Epithelial cell of esophagus (primary cell): ENCODE results near the gene ATCAY.
"Not testable (repeated sequence)": the region's sequence is repeated elsewhere in the genome, so short reads cannot be mapped to it uniquely, and the experiment has no call there.

Source experiments
- DNase-seq: peaks from one replicate; pipeline ENCODE4 v3.0.0; 2010; ENCODE audit warnings: low read depth
- H3K4me3 ChIP-seq: 2 replicates; pipeline ENCODE4 v1.5.1; 2011; ENCODE audit warnings: mild to moderate bottlenecking, low read length, control low read depth
- TF ChIP-seq, protein P1 (sequence below): IDR thresholded peaks from 2 replicates; pipeline ENCODE4 v1.5.1; 2011; ENCODE audit warnings: low read depth, mild to moderate bottlenecking, low read length, control low read depth, inconsistent platforms; ENCODE audit not compliant: insufficient read depth; ENCODE audit errors: missing control alignments

The ATCAY gene

GRCh38 chr19:3949294-3949693 lies 68.8 kb downstream of the ATCAY start:
- DNase-seq, result no peak
- no peak overlapping the region for H3K4me3 ChIP-seq
- TF ChIP-seq, protein P1, sequence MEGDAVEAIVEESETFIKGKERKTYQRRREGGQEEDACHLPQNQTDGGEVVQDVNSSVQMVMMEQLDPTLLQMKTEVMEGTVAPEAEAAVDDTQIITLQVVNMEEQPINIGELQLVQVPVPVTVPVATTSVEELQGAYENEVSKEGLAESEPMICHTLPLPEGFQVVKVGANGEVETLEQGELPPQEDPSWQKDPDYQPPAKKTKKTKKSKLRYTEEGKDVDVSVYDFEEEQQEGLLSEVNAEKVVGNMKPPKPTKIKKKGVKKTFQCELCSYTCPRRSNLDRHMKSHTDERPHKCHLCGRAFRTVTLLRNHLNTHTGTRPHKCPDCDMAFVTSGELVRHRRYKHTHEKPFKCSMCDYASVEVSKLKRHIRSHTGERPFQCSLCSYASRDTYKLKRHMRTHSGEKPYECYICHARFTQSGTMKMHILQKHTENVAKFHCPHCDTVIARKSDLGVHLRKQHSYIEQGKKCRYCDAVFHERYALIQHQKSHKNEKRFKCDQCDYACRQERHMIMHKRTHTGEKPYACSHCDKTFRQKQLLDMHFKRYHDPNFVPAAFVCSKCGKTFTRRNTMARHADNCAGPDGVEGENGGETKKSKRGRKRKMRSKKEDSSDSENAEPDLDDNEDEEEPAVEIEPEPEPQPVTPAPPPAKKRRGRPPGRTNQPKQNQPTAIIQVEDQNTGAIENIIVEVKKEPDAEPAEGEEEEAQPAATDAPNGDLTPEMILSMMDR, result no peak

- TF ChIP-seq, protein P1, result no peak
- H3K4me3 ChIP-seq, result no peak overlapping the region
- DNase-seq, result no peak
Observed at GRCh38 chr19:3949997-3950859, 69.7 kb downstream of the ATCAY start.

DNA sequence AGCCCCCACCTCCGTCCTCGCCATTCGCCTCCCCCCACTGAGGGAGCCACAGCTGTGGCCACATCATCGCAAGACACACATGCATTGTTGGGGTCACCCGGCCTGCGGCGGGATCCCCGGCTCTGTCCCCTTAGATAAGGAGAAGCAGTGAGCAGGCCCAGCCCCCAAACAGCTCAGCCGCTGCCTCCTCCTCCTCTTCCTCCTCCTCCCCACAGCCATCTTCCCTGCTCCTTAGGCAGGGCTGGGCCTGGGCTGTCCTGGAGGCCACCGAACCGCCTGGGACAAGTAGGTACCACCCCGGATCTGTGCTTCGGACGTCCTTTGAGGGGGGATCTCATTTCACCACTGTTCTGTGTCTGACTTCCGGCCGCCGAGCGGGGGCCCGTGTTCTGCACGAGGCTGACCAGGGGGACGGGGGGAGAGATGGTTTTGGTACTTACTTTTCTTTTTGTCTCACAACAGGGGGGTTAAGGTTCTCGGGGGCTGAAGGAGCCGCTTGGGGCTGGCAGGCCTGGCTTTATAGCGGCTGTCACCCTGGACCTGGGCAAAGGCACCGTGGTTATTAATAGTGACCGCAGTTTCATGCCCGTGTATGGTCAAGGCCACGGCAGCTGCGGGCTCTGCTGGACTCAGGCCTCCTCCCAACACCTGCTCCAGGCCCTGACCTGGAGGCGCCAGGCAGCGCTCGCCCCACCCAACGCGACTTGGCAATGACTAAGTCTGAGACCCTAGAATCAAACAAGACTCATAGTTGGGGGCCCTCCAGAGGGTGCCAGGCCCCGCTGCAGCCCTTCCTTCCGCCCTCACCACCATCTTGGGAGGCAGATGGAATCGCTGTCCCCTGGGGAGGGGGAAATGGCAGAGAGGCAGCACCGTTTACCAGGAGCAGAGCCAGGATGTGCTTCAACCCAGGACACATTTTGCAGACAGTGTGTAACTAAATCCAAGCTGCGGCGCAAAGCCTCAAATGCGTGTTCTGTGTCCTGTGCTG lies 70.7 kb downstream of the ATCAY start:
- no peak for DNase-seq
- no peak overlapping the region for H3K4me3 ChIP-seq
- TF ChIP-seq, protein P1, result no peak

DNA sequence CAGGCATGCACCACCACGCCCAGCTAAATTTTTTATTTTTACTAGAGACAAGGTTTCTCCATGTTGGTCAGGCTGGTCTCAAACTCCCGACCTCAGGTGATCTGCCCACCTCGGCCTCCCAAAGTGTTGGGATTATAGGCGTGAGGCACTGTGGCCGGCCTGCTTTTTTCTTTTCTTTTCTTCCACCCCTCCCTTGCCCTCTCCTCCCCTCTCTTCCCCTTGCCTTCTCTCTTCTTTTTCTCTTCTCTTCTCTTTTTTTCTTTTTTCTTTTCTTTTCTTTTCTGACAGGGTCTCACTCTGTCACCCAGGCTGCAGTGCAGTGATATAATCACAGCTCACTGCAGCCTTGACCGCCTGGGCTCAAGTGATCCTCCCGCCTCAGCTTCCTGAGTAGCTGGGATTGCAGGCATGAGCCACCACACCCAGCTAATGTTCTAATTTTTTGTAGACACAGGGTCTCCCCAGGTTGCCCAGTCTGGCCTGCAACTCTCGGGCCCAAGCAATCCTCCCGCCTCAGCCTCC lies 72.3 kb downstream of the ATCAY start:
- H3K4me3 ChIP-seq, DNase-seq: not testable (repeated sequence)

- H3K4me3 ChIP-seq, result no peak overlapping the region
- DNase-seq, result no peak
- TF ChIP-seq, protein P1, result no peak
Observed at GRCh38 chr19:3954107-3954506, 73.6 kb downstream of the ATCAY start.

DNA sequence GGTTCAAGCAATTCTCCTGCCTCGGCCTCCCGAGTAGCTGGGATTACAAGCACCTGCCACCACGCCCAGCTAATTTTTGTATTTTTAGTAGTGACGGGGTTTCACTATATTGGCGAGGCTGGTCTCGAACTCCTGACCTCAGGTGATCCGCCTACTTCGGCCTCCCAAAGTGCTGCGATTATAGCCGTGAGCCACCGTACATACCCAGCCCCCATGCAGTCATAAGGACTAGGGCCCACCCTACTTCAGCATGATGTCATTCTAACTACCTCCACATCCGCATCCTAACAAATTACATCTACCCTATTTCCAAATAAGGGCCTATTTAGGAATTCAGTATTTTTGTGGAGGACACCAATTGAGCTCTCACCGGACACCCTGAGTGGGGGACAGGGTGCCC lies 74.8 kb downstream of the ATCAY start:
- DNase-seq, H3K4me3 ChIP-seq: not testable (repeated sequence)

DNA sequence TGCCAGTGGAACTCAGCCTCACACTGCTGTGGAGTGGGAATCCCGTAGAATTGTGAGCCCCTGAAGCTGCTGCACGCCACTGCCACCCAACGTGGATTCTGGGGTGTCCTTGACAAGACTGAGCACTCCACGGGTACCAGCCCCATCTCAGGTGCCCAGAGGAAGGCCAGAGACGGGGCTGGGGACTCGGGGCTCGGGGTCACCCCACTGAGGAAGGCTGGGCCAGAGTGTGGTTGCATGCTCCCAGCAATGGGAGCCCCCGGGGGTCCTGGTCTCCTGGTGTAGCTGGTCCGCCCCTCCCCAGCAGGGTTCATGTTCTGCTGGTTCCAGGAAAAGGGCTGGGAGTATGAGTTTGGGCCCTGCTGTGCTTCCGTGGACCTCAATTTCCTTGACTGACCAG lies 75.2 kb downstream of the ATCAY start:
- DNase-seq, result no peak
- TF ChIP-seq, protein P1, result no peak
- no peak overlapping the region for H3K4me3 ChIP-seq
